Left lung (tissue), 10 donors: Measurements from ENCODE around the gene BARX1. TPM values are rescaled to one million over a fixed set of nuclear protein-coding genes. Genes with fewer than 3 reads are reported as not detected.

Experiments
- ATAC-seq: fragments of 200-7000 bp; cut with Tn5 transposase; one replicate; pipeline ENCODE4 v1.9.1; 2020; ENCODE audit warnings: moderate library complexity
- DNase-seq, 4 donors: peaks; one replicate each; pipeline ENCODE4 v3.0.0-alpha.2; 2013 to 2020
- H3K27ac ChIP-seq, 2 donors: fragments of 200-600 bp; sonication (generic) in 1 of 2; one replicate each; pipeline versions ENCODE4 v1.5.0 to v1.8.0; 2020 to 2021
- H3K27me3 ChIP-seq, 2 donors: fragments of 200-600 bp; sonication (generic) in 1 of 2; one replicate each; pipeline versions ENCODE4 v1.5.0 to v1.8.0; 2020 to 2021
- H3K36me3 ChIP-seq, 2 donors: fragments of 200-600 bp; sonication (generic) in 1 of 2; one replicate each; pipeline versions ENCODE4 v1.5.0 to v1.8.0; 2020 to 2021
- H3K4me1 ChIP-seq, 2 donors: fragments of 200-600 bp; one replicate each; pipeline ENCODE4 v1.8.0; 2021
- H3K4me3 ChIP-seq, 2 donors: fragments of 200-600 bp; sonication (generic) in 1 of 2; one replicate each; pipeline versions ENCODE4 v1.5.0 to v1.8.0; 2020 to 2021; ENCODE audit warnings: mild to moderate bottlenecking in 1 of 2
- H3K9me3 ChIP-seq, 2 donors: fragments of 200-600 bp; sonication (generic) in 1 of 2; one replicate each; pipeline versions ENCODE4 v1.5.0 to v1.8.0; 2020 to 2021
- intact Hi-C, 2 donors: fragments of 100-400 bp; cut with DNase I; formaldehyde crosslinking; loops; one replicate each; pipeline versions ENCODE4 v1.11.2 to v1.14.2; 2022
- polyA plus RNA-seq, 6 donors: library from polyadenylated mRNA; unstranded; fragments of 120-200 nt; gene quantifications; one replicate each; pipeline ENCODE4 v1.2.1, GENCODE V29; 2013; ENCODE audit not compliant: insufficient read length in 6 of 6
- total RNA-seq, 2 donors: library from RNA; stranded (reverse); fragmentation: NEBNext Ultra II Directional; extraction: Animal tissue kit (Norgen Biotek cat#: 25700); gene quantifications; one replicate each; pipeline ENCODE4 v1.2.1, GENCODE V29; 2021
- TF ChIP-seq, protein P1 (sequence below), 2 donors: fragments of 200-600 bp; sonication (generic) in 1 of 2; IDR thresholded peaks; one replicate each; pipeline versions ENCODE4 v1.5.0 to v1.8.0; 2021; ENCODE audit warnings: antibody characterized with exemption in 2 of 2
- donor health status: DM: no; HTN: yes; CAD: no.
- donor health status: DM: no; HTN: no; CAD: no.

BARX1 gene
- total and polyA plus RNA-seq, 8 donors = not detected

DNA sequence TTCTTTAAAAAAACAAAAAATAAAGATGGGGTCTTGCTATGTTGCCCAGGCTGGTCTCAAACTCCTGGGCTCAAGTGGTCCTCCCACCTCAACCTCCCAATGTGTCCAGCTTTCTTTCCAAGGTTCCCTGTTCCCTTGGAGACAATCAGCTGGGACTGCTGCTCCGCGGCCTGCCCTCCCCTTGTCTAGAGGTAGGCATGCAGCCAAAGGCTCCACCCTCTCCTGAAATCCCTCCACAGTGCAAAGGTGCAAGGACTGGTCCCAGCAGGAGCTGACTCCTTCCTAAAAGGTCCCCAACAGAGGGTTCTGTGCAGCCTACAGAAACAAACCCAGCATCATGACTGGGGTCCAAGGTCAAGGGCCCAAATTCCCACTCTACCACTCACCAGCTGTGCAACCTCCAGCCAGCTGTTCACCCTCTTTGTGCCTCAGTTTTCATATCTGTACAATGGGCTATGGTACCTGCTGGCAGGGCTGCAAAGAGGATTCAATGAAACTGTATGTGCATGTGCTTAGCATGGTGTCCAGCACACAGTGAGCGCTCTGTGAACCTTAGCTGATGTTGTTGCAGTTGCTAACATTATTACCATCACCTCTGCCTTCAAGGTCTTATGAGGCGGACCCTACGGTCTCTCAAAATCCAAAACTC is 47.5 kb downstream of the BARX1 start:
- no peaks in the 10 kb centered on the region for H3K36me3 ChIP-seq
- H3K4me1 ChIP-seq = no peaks in the 10 kb centered on the region
- H3K27me3 ChIP-seq = peaks cover 0 to 69% of the 10 kb centered on the region in 2 donors
- H3K9me3 ChIP-seq = no peaks in the 10 kb centered on the region
- ATAC-seq (no peak), DNase-seq (peak in 2 of 4 donors; percentile 13 to 47)
- no peak overlapping the region for H3K4me3 ChIP-seq
- no peak overlapping the region for H3K27ac ChIP-seq
- intact Hi-C loops = no loop called here
- TF ChIP-seq, protein P1, sequence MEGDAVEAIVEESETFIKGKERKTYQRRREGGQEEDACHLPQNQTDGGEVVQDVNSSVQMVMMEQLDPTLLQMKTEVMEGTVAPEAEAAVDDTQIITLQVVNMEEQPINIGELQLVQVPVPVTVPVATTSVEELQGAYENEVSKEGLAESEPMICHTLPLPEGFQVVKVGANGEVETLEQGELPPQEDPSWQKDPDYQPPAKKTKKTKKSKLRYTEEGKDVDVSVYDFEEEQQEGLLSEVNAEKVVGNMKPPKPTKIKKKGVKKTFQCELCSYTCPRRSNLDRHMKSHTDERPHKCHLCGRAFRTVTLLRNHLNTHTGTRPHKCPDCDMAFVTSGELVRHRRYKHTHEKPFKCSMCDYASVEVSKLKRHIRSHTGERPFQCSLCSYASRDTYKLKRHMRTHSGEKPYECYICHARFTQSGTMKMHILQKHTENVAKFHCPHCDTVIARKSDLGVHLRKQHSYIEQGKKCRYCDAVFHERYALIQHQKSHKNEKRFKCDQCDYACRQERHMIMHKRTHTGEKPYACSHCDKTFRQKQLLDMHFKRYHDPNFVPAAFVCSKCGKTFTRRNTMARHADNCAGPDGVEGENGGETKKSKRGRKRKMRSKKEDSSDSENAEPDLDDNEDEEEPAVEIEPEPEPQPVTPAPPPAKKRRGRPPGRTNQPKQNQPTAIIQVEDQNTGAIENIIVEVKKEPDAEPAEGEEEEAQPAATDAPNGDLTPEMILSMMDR (IDR thresholded peaks at IDR 0.05) = no peak

DNA sequence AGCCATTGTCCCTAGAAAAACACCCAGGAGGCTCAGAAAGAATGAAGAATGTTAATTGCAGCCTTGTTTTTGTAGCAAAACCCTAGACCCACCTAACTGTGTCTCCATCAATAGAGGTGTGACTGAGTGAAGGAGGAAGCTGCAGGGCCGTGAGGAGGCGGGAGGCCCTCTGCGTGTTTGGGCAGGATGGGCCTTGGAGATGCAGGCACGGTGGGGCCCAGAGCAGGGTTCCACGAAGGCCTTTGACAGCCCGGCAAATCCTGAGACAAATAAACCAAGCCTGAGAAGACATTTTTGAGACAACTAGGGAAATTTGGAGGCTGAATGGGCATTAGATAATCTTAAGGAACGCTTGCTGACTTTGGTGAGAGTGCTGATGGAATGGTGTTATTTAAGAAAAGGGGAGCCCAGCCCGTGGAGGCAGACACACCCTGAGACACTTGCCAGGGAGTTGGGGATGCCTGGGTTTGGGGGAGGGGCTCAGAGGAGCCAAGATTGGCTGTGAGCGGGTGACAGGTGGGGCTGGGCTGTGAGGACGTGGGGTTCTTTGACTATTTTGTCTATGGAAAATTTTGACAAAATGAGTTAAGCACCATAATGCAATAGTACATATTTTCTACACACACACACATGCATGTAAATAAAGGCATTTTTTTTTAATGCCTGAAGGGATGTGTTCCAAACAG is 48.8 kb downstream of the BARX1 start:
- intact Hi-C loops = no loop called here
- H3K9me3 ChIP-seq = no peaks in the 10 kb centered on the region
- ATAC-seq = no peak
- no peak overlapping the region for H3K4me3 ChIP-seq
- H3K36me3 ChIP-seq = no peaks in the 10 kb centered on the region
- H3K27me3 ChIP-seq = peaks cover 0 to 55% of the 10 kb centered on the region in 2 donors
- TF ChIP-seq, protein P1 (IDR thresholded peaks at IDR 0.05) = no peak
- peak in 1 of 4 donors; percentile 51 for DNase-seq
- H3K27ac ChIP-seq = no peak overlapping the region
- no peaks in the 10 kb centered on the region for H3K4me1 ChIP-seq

DNA sequence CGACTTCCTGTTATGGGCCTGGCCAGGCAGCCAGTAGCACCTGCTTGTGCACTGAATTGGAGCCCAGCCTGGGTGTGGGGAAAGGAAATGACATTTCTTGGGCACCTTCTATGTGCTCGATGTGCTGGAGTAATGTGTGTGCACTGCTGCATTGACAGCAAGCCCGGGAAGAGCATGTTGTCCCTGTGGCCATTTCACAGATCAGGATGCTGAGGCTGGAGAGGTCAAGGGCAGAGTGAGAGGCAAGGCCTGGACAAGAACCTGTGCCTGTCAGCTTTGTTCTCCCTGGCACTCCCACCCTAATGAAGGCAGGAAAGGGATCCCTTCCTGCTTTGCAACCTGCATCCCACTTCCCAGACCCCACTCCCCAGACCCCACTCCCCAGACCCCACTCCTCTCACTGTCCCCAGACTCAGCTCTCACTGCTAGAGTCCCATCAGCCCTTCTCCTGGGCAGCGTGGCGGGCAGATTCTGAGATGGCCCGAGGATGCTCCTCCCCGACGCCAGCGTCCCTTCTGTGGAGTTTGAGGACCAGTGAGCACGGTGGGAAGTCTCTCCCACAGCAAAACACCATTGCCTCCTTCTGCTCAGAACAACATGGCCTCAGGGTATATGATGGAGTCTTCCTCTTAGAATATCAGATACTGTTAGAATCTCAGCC is 49.6 kb downstream of the BARX1 start:
- H3K4me3 ChIP-seq = no peak overlapping the region
- no peaks in the 10 kb centered on the region for H3K4me1 ChIP-seq
- H3K27ac ChIP-seq = no peak overlapping the region
- peaks cover 0 to 48% of the 10 kb centered on the region in 2 donors for H3K27me3 ChIP-seq
- ATAC-seq = no peak
- intact Hi-C loops = no loop called here
- peak in 1 of 4 donors; percentile 31 for DNase-seq
- H3K9me3 ChIP-seq = no peaks in the 10 kb centered on the region
- TF ChIP-seq, protein P1 (IDR thresholded peaks at IDR 0.05) = no peak
- no peaks in the 10 kb centered on the region for H3K36me3 ChIP-seq

DNA sequence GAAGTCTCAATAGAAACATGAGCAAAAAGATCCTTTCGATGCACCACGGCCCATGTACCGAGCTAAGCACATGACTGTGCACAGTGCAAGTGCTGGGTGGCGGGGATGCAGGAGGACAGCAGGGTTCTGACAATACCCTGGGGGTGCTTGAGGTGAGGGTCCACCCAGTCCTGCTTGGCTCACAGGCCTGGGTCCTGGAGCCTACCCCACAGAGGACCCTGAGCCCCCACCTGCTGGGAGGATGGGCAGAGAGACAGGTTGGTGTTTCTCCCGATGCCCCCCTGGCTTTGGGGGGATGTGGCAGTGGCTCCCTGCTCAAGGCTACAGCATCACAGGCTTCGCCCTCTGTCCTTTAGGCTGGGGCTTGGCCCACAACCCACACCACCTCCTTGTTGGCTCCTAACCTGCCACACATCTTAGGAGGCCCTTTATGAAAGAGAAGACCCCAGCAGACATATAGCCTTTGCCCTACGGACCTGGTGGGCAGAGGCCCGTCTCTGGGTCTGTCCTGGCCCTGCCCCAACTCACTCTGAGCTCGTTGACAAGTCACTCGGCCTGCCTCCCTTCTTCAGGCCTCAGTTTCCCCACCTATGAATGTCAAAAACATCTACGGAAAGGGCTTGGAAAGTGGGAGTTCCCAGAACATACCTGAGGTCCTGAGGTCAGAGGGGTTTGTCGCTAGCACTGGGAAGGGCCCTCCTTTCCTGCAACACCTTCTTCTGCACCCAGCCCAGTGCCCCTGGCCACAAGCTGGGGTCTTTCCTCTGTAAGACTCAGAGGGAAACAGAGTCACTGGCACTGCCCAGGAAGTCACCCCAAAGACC is 50.3 kb downstream of the BARX1 start:
- Histone ChIP-seq H3K27me3 (peaks cover 0 to 40% of the 10 kb centered on the region in 2 donors), H3K4me3 (no peak overlapping the region), H3K27ac (no peak overlapping the region), H3K36me3 (no peaks in the 10 kb centered on the region), H3K9me3 (no peaks in the 10 kb centered on the region), H3K4me1 (no peaks in the 10 kb centered on the region)
- TF ChIP-seq, protein P1 (IDR thresholded peaks at IDR 0.05) = no peak
- ATAC-seq = no peak
- peak in 1 of 4 donors; percentile 28 for DNase-seq
- intact Hi-C loops = no loop called here
